ENCODE results near the gene AGMO.

Gene AGMO

GRCh38 chr7:15498465-15498864 lies 63.4 kb downstream of the AGMO start:
- DNase-seq (ENCODE audit: low spot score), result no peak

DNA sequence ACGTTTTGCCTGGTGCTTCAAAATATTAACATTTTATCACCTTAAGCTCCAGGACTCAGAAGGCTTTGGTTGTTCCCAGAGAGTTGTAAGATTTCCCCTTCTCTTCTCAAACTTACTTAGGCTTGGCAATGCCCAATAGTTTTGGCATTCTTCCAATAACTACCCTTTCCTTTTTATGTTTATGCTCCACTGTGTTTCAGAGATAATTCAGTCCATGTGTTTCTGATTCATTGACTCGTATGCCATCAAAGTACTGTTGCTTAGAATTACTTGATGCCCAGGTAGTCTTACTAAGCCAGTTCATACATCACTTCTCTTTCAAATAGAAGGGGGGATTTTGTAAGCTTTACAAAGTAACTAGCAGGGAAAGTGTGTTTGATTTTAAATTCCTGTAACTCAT lies 66.6 kb downstream of the AGMO start:
- no peak for DNase-seq (ENCODE audit: low spot score)

DNA sequence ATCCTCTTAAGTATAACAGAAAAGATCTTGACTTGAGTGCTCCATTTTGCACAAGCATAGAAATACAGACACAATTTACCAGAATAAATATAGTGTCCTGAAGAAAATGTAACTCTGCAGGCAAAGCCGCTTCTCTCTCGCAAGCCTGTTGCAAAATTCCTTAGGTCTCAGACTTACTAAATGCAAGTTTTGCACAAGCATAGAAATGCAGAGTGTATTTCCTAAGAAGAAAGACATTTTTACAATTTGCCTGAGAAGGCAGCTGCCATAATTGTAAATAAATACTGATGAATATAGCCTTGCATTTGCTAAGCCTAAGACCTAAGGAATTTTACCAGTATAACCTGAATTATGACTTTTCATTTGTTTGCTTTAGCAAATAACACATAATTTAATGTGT lies 67.1 kb downstream of the AGMO start:
- no peak for DNase-seq (ENCODE audit: low spot score)

DNA sequence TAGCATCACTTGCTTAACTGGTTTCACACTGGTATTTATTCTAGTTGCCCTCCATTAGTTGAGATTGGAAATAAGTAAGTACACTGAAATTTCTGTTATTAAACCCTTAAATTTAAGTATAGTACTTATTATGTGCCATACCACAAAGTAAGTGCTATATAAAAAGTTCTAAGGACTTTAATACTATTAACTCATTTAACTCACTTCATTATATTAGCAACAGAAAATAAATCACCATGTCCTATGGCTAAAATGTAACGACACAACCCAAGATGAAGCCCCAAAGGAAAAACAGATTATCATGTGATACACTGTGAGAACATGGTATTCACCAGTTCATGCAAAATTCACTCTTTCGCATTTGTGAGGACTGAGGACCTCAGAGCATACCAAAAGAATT lies 70.5 kb downstream of the AGMO start:
- DNase-seq (ENCODE audit: low spot score), result no peak

DNA sequence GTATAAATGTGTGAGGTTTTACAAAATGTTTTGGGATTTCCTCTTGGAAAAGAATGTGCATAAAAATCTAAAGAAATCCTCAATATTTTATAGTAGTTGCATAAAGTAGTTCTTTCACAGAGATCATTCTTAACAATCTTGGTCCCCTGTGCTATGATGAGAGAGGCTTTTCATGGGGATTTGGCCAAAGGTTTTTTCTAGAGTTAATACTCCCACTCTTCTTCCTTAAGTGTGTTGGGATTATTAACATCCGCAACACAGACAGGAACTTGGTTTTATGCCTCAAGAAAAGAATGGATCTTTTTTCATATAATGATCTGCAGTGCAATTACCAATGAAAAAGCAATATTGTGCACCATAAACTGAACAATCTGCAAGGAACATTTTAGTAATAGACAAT lies 71.5 kb downstream of the AGMO start:
- no peak for DNase-seq (ENCODE audit: low spot score)

GRCh38 chr7:15489861-15490260 lies 72.0 kb downstream of the AGMO start:
- DNase-seq (ENCODE audit: low spot score), result no peak

GRCh38 chr7:15489383-15489782 lies 72.4 kb downstream of the AGMO start:
- no peak for DNase-seq (ENCODE audit: low spot score)

GRCh38 chr7:15488401-15488800 lies 73.4 kb downstream of the AGMO start:
- DNase-seq (ENCODE audit: low spot score), result no peak

DNA sequence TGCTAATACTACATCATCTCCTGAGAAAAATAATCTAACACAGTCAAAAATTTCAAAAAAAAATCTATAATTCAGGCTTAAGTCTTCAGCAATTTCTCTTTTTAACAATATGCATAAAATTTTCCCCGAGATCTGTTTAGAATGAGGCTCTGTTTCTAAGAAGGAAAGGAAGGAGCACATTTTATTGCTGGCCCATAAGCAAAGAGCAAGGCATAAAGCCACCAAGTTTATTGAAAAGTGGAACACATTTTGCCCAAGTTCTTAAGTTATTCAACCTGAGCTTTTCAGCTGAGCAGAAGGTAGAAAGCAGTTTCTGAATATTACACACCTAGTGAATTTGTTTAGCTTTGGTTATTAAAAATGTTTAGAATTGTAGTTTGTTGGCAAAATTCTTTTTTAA lies 73.9 kb downstream of the AGMO start:
- DNase-seq (ENCODE audit: low spot score), result no peak

GRCh38 chr7:15485998-15486397 lies 75.8 kb downstream of the AGMO start:
- DNase-seq (ENCODE audit: low spot score), result no peak

DNA sequence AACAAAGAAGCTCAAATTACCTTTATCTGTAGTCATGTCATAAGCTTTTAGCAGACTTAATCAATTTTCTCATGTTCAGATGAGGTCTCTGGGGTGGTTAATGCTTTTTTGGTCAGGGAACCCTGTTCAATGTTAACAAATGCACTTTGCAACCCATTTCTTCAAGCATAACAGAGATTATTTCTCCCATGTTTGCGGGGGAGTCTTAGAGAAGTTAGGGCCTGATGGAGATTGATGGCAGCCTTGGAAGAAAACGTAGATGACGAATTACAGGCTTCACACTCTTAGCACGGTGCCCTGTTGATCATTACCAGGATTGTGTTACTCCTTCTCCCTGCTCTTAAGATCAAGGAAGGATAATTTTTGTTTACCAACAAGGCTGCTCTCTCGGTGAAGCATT lies 76.4 kb downstream of the AGMO start:
- no peak for DNase-seq (ENCODE audit: low spot score)

GRCh38 chr7:15481132-15481531 lies 80.7 kb downstream of the AGMO start:
- no peak for DNase-seq (ENCODE audit: low spot score)

- DNase-seq (ENCODE audit: low spot score), result no peak
Measured at GRCh38 chr7:15478401-15478800, 83.4 kb downstream of the AGMO start.

- no peak for DNase-seq (ENCODE audit: low spot score)
Measured at GRCh38 chr7:15476531-15476918, 85.3 kb downstream of the AGMO start.

- no peak for DNase-seq (ENCODE audit: low spot score)
Measured at GRCh38 chr7:15475808-15476530, 85.8 kb downstream of the AGMO start.

GRCh38 chr7:15471669-15471950 lies 90.2 kb downstream of the AGMO start:
- no peak for DNase-seq (ENCODE audit: low spot score)

DNA sequence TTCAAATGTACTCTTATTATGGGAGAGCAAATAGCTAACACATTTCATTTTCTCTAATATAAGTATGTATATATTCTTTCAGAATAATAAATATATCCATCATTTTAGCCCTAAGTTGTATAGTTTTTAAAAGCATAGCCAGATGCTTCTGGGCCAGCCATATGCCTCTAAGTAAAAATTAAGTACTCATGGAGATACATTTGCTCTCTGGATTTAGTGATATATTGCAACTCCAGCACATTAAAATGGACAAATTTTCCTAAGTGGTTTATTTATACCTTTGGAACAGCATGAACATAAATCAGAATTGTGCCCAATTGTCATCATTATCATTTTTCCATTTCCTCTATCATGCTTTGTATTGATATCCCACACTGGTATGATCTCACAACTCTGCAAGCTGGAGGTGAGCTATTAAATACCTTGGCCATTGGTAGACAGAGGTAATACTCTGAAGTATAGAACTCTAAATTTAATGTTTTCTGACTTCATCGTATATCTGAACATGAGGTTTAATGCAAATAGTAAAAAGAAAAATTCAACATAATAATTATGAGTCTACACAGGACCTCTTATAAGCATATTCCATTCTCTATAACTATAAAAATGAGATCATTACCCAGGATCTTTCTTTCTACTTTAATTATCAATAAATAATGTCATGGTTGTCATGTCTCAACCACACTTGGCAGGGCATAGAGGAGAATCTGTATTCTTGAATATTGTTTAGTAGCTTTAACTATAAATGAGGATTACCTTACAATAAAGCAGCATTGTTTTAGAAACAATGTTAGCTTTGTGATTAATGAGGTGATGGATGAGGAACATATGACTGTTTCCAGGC lies 90.8 kb downstream of the AGMO start:
- no peak for DNase-seq (ENCODE audit: low spot score)

DNA sequence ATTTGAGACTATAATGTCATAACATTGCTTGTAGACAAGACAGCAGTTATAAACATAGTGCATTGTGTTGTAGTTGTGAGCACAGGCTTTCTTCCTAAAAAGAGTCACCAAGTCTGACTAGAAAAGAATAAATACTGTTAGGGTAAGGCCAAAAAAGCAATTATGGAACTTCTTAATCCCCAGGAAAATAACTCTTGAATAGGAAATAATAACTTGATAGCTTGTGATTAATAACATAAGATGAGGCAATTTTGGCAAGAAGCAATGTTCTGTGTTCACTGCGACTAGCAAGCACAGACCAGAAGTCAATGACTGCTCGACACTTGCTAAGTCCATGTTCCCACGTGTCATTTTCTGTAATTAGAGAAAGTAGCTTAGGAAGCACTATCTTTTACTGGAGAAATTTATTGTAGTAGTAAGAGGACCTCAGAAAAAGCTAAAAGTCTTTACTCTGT lies 97.1 kb downstream of the AGMO start:
- no peak for DNase-seq (ENCODE audit: low spot score)

DNA sequence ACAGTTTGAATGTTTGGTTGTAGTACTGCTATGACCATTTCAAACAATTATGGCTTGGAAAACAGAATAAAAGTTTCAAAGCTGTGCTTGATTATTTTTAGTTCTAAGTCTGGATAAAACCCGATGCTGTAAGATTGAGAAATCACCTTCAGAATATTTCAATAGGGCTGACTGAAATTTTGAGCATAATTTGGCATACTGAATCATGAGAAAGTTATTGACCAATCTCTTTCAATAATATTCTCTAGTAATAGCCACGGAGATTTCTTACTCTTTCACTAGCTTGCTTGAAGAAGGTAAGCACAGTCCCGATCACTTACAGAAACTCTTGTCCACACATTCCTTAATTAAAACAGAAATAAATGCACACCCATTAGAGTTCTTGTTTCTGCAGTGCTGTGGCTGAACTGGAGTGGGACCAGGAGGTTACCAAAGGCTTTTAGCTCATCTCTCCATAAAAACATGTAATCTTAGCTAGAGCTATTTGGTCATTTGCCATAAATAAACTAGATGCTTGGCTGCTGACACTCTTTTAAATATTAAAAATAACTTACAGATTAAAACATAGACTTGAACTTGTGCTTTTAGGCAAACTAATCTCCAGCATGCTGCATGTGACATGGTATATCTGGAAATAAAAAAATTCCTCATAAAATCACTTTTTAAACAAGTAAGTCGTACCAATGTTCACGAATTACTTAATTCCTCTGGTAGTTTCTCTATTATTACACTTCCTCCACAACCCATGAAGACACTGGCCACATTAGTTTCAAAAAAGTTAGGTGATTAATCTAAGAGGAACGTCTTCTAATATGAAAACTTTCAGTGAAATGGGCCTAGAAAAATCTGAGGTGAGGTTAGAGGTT lies 97.8 kb downstream of the AGMO start:
- no peak for DNase-seq (ENCODE audit: low spot score)

DNA sequence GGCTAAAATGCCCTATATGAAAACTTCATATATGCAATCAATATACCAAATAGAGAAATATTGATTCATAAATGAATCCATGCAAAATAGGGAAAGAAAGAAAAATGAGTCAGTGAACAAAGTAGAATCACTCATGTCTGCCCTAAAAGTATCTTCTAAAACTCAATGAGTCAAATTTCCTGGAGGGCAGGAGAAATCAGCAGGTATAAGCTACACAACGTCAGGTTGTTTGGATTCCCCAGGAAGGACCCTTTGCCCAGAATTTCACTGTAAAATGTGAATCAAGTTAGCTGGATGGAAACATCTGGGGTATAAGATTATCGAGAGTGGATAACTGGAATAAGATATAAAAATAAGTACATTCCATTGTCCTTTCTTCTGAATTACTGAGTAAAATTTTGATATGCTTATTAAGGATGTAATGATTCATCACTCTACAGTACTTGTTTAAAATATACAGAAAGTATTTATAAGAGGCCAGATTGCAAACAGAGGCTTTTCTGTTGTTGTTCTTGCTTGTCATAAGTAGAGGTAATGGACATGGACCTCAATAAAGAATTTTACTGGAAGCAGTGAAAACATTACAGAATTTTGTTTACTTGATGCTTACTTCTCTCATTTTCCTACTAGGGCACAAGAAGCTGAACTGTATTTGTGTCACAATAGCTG lies 99.0 kb downstream of the AGMO start:
- DNase-seq (ENCODE audit: low spot score), result no peak

DNA sequence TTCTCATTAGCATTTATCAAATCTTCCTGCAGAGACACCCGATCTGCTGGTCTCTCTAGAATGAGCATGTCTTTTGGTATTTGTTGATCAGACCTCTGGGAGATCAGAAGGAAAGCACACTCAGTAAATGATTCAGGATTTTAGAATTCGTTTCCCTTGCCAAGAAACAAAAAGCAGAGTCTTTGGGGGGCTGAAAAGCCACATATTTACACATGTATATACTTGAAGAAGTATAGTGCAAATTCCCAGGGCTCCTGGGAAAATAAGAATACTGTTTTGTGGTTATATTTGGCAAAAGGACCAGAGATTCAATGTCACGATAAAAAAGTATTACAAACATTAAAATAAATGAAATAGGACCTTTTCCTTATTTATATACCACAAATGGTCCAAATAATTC lies 100.2 kb downstream of the AGMO start:
- DNase-seq (ENCODE audit: low spot score), result no peak

DNA sequence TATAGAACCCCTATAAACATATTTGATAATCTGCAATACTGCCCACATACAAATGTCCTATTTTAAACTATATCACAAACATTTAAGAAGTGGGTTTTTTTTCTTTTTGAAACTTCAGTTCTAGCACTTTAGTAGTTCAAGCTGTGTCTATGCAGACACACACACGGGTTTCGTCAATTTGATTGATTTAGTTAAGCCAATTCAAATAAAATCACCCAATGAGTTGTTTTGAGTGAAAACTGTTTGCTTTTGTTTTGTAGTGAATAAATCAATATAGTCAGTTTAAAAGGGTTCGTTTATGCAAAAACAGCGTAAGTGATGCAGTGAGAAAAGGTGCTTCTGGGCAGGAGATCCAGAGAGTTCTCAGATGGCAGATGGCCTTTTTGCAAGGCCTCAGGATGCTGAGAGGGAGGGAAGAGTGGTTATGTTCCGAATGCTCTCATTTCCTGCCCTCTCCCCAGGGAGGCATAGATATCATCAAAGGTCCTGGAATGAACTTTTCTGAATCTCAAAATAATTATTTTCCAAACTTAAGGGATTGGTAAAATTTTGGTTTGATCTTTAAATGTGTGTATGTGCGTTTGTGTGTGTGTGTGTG lies 102.7 kb downstream of the AGMO start:
- DNase-seq (ENCODE audit: low spot score), result no peak

Measured in SW480 (cell line).